Stimulated activated CD4-positive, alpha-beta T cell treated with anti-CD3 and anti-CD28 coated beads, Interleukin-1b, Interleukin-23, amount 100 ng/mL, for 48 hours (primary cell): ENCODE data around the gene PLCH1.

Experiments used
- DNase-seq: peaks from one replicate; pipeline ENCODE4 v3.0.0-alpha.2; 2020

The PLCH1 gene

DNA sequence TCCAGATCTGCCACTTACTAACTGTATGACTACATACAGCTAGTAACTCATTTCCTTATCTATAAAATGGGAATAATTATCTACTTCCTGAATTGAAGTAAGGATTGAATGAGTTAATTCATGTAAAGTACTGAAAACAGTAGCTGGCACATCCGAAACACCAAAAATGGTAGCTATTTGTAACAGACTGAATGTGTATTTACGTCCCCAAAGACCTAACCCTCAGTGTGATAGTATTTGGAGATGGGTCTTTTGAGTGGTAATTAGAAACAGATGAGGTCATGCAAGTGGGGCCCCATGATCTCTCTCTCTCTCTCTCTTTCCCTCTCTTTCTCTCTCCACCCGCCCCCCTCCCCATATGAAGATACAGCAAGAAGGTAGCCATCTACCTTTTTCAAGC lies 146.2 kb downstream of the PLCH1 start:
- no peak for DNase-seq

DNA sequence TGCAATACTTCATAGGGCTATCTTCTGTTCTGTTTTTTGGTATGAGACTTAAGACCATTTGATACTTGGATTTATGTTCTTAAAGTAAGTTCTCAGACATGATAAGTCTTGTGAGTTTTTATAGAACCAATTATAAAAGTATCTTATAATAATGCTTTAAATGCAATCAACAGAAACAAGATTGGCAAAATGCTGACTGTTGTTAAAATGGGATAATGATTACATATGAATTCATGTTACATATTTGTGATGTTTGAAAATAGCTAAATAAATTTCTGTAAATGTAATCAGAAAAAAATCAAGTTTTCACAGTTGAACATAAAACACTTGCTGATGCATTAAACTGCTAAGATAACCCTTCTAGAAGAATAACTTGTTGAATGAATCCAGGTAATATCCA lies 148.3 kb downstream of the PLCH1 start:
- no peak for DNase-seq

DNA sequence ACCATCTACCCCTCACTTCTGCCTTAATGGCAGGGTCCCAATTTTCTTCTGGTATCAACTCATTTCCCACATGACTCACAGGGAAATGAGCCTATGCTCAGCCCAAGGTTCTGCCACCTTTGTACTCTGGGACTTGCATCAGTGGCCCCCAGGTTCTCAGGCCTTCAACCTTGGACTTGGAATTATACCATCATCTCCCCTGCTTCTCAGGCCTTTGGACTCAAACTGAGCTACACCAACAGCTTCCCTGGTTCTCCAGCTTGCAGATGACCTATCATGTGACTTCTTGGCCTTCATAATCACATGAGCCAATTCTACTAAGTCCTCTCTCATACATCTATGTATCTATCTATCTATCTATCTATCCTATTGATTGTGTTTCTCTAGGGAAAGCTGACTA lies 149.5 kb downstream of the PLCH1 start:
- DNase-seq = no peak

DNA sequence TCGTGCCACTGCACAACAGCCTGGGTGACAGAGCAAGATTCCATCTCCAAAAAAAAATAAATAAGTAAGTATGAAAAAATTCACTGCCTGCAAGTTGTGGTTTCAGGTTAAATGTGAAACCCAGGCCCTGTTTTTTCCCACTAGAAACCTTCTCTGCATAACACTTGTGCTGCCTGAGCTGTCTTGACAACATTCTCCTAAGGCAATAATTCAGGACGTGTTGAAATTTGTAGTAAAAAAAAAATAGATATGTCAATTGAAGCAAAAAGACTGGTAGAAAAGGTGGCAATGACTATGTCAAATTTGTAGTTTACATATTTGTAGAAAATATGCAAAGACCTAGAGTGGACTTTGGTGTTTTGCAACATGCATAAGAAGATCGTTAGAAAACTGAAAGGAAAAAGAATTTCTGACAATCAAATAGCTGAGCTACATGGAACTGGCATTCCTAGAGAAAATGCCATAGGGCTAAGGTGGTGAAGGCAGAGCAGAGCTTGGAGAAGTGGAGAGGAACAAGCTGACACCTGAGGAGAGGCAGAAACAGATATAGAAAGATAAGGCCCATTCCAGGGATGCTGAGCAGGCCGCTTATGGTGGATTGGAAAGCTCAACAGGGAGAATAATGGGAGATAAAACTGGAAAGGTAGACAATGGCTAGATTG lies 150.2 kb downstream of the PLCH1 start:
- DNase-seq = no peak

DNA sequence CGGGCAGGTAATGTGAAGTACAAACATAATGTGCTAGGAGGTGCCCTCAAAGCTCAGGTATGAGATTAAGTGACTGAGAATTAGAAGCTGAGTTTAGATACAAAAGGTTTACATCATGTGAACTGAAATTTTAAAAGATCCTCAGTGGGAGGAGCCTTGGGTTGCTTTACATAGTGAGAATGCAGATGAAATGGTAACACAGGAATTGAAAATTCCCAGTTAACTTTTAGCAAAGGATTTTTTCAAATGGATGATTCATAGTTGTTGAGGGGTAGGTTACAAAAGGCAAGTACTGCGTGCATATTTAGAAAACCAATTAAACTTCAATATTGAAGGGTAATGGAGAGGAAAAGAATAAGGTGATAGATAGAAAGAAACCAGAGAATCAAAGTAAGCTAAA lies 157.3 kb downstream of the PLCH1 start:
- DNase-seq = no peak

DNA sequence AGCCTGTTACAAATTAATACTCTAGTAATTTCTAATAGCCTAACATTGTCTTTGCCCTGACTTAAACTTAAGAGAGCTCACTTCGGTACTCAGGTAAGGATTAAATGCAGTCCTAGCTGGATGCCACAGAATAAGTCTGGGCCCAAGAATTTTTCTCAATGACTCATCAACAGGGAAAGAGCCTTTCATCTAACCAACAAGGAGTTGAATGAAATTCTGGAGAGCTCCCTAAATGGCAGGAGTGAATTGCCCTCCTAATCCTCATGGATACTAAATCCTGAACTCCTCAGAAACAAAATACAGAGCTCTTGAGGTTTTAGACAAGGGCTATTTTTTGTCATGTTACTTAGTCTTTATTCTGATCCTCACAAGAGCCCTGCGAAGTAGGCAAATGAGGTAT lies 159.5 kb downstream of the PLCH1 start:
- DNase-seq = no peak

DNA sequence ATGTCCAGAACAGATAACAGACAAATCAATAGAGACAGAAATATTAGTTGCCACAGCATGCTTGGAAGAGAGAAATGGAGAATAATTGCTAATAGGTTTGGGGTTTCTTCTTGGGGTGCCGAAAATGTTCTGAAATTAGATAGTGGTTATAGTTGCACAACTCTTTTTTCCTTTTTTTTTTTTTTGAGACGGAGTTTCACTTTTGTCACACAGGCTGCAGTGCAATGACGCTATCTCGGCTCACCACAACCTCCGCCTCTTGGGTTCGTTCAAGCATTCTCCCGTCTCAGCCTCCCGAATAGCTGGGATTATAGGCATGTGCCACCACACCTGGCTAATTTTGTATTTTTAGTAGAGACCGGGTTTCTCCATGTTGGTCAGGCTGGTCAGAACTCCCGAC lies 163.3 kb downstream of the PLCH1 start:
- DNase-seq = peak; percentile 4

DNA sequence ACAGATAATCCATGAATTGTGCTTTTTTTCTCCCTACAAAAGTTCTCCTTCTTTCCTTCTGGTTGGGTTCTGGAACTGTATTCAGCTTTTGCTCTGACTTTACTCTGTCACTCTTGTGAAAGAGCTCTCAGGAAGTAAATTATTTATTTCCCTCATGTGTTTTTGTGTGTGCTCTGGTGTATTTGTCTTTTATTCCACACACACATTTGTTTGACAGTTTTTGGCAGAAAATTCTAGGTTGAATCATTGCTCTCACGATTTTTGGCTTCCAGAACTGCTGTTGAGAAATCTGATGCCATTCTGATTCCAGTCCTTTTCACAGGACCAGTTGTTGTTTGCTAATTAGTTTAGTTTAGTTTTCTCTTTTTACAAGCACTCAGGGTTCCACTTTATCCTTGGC lies 172.8 kb downstream of the PLCH1 start:
- DNase-seq = no peak

DNA sequence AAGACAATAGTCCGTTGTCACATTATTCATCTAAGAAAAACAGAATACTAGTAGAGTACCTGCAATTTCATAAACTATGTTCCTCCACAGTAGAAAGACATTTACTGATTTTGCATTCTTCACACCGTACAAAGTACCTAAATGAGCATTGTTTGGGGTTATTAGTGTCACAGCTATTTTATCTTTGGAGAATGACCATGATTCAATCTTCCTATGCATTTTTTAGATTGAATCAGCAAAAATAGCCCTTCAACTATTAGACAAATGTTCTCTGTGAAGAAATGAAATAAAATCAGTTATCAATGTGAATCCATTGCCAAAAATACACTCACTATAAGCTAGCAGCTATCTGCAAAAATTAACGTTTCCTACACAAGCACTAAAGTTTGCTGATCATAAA lies 176.6 kb downstream of the PLCH1 start:
- DNase-seq = no peak

DNA sequence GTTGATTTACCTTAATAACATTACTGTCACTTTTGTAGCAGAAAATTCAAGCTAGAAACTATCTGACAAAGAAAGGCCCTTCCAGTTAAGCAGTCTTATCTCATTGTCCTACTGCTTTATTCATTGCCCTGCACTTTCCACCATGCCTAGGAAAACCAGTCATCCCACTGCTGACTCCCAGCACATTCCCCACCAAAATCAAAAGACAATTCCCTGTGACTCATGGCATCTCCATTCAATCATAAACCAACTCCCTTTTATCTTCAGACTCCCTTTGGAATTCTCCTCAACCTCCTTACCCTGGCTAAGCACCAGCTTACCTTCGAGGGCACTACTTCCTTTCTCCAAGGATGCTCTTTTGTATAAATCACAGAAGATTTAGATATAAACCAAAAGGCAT lies 184.3 kb downstream of the PLCH1 start:
- no peak for DNase-seq

DNA sequence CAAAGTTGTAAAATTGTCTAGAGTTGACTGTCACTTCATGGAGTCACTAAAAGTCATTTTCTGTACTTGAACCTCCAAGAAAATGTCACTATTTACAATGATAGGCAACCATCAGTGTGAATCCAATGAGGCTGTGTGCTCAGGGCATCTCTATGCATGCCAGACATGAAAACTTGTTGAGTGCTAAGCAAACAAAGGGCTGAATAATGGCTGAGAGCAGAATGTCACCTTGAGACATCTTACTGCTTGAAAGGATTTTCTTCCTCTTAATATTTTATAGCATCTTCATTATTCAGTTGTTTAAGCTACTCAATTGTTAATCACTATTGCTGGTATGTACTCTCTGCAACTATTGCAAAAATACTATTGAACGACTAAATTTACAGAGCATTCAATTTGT lies 184.7 kb downstream of the PLCH1 start:
- DNase-seq = no peak

DNA sequence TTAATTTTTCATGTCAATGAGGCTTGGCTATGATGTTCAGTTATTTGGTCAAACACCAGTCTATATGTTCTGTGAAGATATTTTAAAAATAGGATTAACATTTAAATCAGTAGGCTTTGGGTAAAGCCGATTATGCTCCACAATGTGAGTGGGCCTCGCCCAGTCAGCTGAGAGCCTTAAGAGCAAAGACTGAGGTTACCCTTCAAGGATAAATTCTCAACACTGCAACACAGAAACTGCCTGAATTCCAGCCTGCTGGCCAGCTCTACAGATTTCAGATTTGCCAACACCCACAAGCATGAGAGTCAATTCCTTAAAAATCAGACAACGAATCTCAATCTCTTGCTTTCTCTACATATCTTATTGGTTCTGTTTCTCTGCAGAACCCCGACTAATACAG lies 188.3 kb downstream of the PLCH1 start:
- no peak for DNase-seq

DNA sequence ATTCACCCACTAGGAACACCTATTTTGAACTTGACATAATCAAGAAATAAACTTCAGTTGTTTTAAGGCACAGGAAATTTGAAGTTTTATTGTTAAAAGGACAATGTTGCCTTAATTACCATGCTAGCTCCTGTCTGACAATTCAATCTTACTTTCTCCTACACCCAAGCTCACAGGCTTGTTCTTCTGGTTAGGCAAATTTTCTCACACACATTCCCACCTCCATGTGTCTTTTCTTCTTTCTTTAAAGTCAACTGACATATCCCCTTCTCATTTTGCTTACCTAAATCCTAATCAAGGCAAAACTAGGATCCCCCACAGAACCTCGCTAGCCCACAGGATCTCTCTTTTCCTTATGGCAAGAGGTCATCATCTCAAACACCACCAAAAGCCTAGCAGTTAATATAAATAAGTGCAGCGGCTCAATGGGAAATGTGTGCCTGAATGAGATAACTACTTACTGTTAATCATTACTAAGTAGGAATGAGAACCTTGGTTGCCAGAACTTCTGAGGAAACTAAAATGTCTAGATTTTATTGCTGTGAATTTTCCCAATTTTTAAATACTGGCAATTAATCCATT lies 189.3 kb downstream of the PLCH1 start:
- no peak for DNase-seq

DNA sequence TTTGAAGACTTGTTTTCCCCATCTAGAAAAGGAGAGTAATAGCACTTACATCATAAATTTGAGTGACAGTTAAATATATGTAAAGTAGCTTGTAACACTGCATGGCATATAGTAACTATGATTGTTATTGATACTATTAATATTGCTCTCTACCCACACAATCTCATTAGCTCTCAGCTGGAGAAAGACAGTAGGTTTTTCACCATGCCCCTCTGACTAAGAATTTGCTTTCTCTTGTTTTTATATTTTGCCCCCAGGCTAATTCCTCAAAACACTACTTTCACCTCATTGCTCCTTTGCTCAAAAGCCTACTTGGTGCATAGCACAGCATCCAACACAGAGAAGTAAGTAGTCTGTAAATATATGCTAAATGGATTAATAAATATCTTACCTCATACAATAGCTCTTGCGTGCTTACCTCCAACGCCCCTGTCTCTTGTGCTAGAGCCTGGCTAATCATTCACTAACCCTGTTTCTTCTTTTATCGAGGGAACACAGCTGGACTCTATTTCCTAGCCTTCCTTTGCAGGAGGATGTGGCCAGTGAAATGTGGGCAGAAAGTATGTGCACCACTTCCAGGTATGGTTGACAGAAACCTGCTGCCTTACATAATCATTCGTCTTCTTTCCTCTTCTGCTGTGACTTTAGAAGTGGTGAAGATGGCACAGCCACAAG lies 190.0 kb downstream of the PLCH1 start:
- no peak for DNase-seq

DNA sequence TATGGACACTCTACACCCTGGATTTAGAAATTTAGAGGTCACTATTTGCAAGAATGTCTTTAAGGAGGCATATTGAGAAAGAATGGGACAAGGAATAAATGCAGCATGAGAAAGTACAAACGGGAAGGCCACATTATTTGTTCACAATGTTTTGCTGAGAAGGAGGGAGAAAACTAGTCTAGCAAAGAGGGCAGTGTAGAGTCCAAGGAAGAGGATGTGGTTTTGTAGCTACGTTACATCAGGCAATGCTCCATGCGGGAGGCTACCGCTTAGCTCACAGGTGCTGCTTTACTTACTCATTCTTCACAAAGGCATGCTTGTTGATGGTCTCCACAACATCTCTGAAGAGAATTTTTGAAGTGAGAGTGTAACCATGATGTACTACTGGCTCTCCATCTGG lies 191.1 kb downstream of the PLCH1 start:
- no peak for DNase-seq

DNA sequence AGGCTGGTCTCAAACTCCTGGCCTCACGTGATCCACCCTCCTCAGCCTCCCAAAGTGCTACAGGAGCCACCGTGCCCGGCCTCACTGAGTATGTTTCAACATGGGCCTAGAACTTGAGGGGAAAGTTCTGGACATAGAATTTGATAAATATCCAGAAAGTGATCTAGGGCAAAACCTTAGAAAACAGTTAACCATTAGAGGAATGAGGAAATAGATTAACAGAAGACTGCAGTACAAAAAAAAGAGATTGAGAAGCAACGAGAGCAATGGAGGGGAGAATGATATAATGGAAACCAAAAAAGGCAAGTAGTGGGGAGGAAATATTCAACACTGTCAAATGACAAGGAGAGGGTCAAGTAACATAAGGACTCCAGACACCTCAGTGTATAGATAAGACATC lies 191.5 kb downstream of the PLCH1 start:
- no peak for DNase-seq

DNA sequence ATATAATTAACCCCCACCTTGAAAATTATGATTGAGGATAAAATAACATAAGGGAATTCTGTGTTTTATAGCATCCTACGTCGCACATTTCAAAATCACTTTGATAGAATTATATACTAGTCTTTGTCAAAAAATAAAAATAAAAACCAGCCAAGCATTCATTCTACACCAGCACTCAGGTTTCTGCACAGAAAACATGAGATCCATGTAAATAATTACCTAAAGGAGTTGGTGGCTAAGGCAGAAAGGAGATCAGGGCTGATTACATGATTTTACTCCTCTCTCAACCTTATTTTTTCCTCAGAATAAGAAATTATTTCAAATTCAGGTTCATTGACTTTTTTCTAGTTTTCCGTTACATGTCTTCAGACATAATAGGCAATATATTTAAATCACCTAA lies 194.5 kb downstream of the PLCH1 start:
- no peak for DNase-seq

DNA sequence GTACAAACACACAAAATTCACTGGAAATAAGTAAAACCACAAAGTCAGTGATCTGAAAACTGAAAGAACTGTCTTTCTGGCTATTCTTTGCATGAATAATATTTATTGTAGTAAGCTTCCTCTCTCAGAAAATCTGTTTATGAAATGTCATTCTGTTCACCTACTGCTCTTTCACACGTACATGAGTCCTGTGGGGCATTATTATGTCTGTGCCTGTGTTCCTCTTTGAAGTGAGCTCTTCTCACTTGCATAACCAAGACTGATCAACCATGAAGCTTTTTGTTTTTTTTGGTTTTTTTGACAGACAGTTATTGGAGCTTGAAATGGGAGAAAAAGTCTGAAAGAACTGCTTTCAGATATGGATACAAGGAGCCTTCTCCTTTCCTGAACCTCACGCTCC lies 195.8 kb downstream of the PLCH1 start:
- no peak for DNase-seq

DNA sequence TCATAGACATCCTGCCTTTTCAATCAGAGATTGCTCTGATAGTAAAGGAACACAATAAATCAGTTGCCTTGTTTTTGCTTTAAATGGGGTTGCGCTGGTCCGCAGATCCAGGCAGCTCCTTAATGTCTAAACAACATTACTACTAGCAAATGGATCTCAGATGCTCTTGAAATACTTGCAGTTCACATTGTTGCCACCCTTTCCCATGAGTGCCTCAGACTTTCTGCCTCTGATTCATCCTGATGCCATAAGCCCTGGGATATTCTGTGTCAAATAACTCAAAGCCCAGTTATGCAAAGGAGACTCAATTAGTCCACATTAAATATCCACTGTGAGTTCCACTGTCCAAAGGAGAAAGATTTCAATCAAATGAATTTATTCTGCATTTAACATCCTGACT lies 196.7 kb downstream of the PLCH1 start:
- no peak for DNase-seq

DNA sequence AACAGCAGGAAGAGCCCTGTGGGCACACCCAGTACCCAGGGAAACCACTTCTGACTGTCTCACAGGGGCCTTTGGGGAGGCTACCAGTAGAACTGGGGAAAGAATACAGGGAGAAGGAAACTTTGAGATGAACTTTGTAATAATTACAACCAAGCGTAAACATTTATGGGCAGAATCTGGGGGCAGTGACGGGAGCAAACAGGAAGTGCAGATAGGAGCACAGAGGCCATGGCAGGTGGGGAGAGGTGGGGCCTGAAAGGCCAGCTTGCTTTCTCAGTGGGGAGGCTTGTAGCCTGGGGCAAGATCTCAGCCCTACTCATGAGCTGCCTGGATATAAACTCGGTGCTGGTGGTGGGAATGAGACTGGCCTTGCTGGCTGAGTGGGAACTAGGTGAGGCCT lies 209.8 kb downstream of the PLCH1 start:
- DNase-seq = no peak

DNA sequence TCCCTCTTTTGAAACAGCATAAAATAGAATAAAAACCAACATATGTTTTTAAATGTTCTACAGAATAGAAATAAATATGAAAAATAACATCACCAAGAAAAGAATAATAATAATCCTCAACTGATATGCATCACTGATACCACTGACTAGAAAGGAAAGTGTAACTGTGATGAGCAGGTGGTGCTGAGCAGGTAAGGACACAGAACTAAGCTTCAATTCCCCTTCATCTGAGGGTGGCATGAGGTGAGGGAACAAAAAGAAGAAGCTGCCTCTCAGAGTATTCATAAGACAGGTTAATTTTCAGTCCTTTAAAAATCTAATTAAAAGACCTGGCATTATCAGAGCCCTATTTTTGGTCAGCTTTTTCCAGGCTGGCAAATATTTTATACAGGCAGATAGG lies 216.3 kb downstream of the PLCH1 start:
- DNase-seq = no peak

DNA sequence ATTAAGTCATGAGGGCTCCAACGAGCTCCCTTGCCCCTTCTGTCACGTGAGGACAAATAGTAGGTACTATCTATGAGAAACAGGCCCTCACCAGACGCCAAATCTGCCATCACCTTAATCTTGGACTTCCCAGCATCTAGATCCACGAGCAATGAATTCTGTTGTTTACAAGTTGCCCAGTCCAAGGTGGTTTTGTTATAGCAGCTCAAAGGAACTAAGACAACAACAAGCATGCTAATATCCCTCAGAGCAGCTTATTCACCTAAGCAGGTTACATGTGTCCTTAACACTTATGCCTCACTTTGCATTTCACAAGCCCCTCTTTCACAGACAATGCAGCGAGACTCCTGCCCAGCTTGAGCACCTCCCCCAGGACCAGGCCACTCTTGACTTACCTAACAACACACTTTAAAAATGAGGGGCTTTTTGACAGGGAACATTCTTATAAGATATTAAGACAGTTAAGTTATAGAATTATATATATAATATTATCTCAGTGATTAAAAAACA lies 219.5 kb downstream of the PLCH1 start:
- DNase-seq = no peak

DNA sequence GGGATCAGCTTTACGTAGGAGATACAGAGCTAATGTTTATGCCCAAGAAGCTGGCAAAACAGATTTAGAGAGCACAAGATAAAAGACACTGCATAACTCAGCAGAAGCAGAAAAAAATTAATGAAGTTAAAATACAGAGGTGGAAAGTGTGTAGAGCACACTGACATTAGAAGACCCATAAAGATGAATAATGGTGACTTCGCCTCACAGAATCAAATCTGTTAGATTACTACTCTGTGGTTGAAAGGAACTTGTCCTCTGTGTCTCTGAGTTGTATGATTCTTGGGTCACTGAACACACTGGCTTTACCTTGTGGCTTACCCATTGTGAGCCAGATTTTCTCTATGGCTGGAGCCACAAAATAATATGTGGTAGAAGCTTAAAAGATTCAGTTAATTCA lies 224.4 kb downstream of the PLCH1 start:
- DNase-seq = no peak

DNA sequence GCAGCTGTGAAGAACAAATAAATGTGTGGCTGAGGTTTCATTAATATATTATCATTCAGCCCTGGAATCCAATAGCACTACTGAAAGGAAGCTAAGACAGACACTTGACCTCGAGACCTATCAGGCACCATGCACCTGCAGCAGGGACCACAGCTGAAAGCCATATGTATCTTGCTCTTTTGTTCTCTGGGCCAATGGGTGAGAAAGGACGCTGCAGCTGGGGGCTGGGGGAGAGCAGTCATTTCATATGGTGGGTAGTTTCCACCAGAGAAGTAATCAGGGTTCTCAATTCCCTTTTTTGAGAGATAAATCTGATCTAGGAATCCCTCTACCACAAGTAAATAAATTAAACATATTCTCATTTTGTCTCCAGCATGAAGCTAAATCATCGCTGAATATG lies 225.8 kb downstream of the PLCH1 start:
- DNase-seq = no peak

DNA sequence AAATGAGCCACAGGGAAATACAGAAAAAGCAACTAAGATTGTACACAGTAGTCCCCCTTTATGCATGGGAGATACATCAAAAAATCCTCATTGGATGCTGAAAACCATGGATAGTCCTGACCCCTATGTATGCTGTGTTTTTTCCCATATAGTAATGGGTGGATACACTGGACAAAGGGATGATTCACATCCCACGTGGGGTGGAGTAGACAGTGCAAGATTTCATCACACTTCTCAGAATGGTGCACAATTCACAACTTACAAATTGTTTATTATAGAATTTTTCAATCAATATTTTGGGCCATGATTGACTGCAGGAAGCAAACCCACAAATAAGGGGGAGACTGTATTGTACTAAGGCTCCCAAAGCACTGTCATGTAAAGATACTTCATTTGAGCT lies 227.0 kb downstream of the PLCH1 start:
- no peak for DNase-seq
